Renal cortical epithelial cell (primary cell): ENCODE data around the gene ANKH. TPM values are rescaled to one million over a fixed set of nuclear protein-coding genes. Genes with fewer than 3 reads are reported as not detected.
"Not testable (repeated sequence)": the region's sequence is repeated elsewhere in the genome, so short reads cannot be mapped to it uniquely, and the experiment has no call there.

Experiments
- DNase-seq: peaks from one replicate; pipeline ENCODE4 v3.0.0-alpha.2; 2011; ENCODE audit warnings: low read depth
- total RNA-seq: library from RNA; depleted of rRNA; stranded (reverse); fragments of >200 nt; gene quantifications from 2 replicates; pipeline ENCODE4 v1.2.3, GENCODE V29; 2014

ANKH gene
- total RNA-seq, 1 donor from 2014 or later, result 3.6 TPM

DNA sequence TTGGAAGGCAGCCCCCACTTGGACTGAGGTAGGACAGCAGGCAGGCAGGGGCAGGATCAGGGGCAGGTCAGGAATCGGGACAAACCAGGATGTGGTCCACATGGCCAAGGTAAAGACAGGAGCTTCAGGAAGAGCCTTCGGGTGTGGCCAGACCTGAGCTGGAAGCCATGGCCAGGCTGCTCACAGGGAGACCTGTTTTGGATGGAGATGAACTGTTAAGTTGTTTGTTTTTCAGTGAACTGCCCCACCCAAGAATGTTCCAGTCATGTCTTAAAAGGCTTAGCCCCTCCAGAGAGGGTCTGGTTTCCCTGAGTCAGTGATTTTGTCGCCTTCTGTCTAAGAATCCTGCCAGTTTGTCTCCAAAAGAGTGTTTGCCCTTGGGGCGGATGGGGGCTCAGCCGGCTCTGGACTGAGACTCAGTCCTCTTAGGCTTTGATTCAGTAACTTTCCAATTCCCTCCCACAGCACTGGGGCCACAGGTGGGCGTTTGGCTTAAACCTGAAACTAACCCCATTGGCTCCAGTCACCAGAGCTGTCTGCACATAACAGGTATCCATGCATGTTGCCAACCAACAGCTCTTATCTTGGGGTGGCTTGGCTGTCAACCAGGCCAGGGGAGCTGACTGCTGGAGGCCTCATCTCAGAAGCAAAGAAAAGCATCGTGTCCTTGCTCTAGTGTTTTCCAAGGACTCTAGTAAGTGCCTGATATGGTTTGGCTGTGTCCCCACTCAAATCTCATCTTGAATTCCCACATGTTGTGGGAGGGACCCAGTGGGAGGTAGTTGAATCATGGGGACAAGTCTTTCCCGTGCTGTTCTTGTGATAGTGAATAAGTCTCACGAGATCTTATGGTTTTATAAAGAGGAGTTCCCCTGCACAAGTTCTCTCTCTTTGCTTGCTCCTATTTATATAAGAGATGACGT, 11.3 kb upstream of the ANKH start:
- DNase-seq, result no peak

DNA sequence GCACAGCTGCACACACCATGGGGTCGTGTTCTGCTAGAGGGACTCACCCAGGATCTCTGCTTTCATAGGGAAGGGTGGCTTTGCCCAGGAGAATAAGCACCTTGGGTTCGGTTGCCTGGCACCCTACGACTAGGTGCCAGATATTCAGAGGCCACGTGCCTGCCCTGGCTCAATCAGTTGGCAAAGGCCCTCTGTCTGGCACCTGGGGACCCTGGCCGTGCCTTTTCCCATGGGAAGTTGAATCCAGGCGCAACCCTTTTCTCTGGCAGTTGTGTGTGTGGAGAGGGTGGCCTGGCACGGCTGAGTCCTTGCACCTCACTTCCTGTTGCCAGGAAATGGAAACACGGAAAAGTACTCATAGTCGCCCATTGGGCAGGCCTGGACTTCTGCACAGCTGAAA, 10.2 kb upstream of the ANKH start:
- DNase-seq, result no peak

DNA sequence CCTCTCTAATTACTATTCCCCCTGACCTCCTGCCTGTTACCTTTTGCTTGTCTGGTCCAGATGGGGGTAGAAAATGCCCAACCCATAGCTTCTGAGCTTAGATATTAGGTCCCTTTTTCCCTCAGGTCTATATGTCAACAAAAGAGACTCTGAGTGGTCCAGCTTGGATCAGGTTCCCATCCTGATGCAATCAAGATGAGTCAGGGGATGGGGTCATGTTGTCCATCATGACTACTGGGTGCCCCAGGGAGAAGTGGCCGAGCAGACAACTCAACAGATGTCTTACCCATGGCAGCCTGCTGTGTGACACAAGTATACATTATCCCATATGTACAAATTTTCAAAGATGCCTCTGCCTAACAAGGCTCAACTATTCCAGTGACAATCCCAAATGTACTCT, 9.1 kb upstream of the ANKH start:
- DNase-seq, result no peak

DNA sequence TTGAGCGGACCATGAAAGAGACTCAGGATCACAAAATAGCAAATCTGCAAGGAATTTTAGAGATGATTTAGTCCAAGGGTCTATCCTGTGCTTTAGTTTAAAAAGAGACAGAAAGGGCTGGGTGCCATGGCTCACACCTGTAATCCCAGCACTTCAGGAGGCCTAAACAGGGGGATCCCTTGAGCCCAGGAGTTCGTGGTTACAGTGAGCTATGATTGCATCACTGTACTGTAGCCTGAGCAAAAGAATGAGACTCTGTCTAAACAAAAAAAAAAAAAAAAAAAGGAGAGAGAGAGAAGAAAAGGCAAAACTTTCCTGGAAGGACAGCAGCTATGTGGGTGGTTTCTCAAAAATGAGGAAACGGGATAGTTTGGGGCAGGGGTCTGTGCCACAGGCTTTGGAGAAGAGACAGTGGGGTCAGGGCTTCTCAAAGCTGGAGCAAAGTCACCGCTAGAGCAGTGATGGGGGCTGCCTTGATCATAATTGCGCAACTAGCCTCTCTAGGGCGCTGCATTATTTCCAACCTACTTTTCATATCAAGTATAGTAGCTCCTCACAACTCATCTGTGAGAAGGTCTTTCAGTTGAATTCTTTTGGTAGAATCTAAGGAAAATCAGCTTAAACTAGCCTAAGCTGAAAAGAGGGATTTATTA, 8.5 kb upstream of the ANKH start:
- no peak for DNase-seq

DNA sequence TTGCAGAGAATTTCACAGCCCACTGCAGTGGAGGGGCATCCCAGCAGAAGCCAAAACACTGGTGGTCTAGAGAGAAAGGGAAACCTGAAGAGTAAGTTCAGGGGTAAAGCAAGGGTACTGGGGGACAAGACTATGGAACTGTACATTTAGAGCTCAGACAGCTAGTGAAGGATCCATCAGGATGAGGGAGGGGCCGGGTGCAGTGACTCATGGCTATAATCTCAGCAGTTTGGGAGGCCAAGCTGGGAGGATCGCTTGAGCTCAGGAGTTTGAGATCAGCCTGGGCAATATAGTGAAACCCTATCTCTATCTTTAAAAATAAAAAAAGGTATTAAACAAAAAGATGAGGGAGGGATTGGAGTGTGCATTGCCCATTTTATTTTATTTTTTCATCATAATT, 7.8 kb upstream of the ANKH start:
- DNase-seq, result no peak

DNA sequence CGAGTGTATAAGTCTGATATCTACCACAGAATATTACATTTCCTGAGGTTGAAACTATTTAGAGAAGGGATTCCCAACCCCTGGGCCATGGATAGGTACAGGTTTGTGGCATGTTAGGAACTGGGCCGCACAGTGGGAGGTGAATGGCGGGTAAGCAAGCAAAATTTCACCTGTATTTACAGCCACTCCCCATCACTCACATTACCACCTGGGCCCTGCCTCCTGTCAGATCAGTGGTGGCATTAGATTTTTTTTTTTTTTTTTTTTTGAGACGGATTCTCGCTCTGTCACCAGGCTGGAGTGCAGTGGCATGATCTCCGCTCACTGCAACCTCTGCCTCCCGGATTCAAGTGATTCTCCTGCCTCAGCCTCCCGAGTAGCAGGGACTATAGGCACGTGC, 6.6 kb upstream of the ANKH start:
- not testable (repeated sequence) for DNase-seq

DNA sequence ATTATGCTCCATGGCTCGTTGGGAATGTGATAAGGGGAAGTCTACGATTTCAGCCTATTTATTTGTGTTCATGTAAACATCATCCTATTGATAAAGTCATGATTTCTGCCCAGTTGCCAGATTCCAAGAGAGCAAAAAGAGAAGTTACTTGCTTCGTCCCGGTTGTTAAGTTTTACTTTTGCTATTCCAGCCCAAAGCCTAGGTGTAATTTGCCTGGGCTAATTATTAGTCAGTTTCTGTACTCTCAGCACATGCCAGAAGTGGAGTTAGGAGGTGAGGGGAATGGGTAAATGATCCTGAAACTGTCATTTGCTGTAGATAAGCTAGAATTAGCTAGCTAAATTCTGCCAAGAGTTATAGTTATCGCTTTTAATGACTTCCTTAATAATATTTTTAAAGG, 4.5 kb upstream of the ANKH start:
- DNase-seq, result peak; percentile 25

GRCh38 chr5:14873790-14874189, 2.2 kb upstream of the ANKH start:
- DNase-seq, result no peak

DNA sequence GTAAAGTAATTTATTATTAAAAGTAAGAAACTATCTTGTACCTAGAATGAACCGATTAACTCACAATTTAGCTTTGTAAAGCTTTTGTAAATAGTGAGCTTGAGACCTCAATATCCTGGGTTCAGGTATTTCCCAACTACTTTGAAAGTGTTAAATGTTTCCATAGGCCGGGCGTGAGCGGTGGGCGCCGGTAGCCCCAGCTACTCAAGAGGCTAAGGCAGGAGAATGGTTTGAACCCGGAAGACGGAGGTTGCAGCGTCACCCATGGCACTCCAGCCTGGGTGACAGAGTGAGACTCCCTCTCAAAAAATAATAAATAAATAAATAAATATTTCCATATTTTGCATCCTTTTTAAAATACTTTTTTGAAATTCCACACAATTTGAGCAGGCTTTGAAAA, 1.5 kb upstream of the ANKH start:
- no peak for DNase-seq

DNA sequence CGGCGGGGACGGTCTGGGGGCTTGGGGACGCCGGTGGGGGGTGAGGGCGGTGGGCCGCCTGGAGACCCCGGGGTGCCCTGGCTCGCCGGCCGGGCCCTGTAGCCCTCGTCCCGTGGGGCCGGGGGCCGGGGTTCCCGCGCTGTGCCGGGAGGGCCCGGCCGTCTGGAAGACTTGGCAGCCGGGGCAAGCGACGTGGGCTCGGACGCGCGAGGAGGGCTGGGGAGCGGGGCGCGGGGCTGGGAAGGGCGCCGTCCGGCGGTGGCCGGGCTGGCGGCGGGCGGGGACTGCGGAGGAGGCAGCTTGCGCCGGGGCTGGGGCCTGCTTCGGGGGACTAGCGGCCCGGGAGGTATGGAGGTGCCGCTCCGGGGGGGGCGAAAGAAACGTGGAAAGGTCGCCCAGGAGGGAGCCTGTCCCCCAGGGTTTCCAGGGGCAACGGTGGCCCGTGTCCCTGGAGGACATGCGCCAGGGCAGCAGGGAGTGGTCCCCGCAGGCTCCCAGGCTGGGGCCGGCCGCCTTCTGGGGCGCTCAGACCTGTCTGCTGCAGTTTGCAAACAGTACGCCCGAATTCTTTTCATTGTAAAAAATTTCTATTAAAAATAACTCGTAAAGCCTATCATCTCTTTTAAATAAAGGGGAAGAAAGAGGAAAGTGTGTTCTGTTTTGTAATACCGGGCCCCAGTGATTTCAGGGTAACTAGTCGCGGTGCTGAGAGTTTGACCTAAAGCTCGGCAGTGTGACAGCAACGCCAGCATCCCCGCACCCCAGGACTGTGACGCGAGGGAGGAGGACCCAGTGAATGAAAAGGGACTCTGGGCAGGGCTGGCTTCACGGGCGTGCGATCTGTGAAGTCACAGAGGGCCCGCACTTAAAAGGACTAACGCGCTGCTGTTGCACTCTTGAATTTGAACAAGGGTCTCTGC, 752 bp upstream of the ANKH start:
- DNase-seq, result no peak

GRCh38 chr5:14870337-14871213, 1.0 kb downstream of the ANKH start:
- no peak for DNase-seq

DNA sequence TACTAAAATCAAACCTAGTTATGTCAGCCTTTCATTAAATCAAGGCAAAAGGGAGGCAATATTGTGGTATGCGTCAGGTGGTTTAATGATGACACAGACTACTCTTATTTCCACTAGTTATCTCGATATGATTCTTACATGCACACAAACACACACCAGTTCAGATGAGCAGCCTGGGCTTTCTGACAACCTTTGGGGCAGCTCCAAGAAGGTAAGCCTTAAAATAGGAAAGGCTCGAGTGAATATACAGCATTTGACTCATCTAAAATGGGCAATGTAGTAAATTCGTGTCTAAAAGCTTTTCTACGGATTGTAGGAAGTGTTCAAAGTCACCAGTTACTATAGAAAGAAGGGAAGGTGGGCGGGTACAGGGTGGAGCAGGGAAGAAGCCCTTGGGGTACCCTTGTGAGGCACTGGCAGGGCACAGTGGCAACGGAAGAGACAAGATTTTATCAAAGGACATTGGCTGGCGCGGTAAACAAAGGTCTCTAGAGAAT, 1.9 kb downstream of the ANKH start:
- no peak for DNase-seq

- DNase-seq, result no peak
These were observed 2.3 kb downstream of the ANKH start for GRCh38 chr5:14869233-14869632.

DNA sequence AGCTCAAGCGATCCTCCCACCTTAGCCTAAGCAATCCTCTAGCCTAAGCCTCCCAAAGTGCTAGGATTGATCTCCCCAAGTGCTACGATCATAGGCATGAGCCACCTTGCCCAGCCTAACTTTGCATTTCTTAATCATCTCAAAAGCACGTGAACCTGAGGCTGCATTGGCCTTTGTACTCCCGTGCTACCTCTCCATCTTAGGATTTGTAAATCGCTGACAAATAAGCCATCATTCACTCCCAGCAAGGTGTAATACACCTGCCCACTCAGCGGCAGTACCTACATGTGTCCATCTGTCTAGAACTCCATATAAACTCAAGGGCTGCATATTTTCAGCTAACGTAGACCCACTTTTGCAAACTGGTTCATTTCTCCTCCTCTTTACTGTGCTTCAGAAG, 2.8 kb downstream of the ANKH start:
- DNase-seq, result no peak

- DNase-seq, result no peak
These were observed 7.3 kb downstream of the ANKH start for GRCh38 chr5:14864181-14864812.

DNA sequence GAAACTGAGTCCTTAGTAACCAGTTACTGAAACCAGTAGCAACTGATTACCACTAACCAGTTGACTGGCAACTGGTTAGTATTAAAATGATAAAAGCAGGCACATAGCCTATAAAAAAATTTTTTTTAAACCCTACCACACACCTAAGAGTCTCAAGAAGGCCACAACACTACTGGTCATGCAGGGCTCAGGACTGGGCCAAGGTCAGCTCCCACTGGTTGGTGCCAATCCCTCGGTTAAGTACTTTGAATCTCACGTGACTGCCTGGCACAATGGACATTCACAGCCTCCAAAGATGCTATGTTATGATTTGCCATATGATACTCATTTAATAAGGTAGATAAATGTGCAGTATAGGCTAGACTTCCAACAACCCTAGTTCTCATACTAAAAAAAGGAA, 8.5 kb downstream of the ANKH start:
- DNase-seq, result no peak

GRCh38 chr5:14861123-14861765, 10.3 kb downstream of the ANKH start:
- DNase-seq, result no peak

- DNase-seq, result no peak
These were observed 11.6 kb downstream of the ANKH start for GRCh38 chr5:14859980-14860379.

GRCh38 chr5:14859150-14859549, 12.4 kb downstream of the ANKH start:
- no peak for DNase-seq

DNA sequence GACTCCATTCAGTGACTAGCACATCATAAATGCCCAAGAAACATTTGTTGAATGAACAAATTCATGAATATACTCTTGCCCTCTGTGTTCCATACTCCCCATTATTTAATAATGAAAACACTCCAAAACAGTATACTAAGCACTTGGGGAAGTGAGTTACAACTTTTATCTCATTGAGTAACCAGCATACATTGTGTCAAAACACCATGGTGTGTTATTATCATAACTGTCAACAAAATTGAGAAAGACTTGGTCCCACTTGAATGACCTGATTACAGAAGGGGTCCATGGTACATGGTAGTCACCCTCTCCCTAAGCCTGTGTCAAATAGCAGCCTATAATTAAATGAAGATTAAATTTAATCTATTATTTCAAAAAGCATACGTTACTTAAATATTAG, 16.2 kb downstream of the ANKH start:
- DNase-seq, result no peak
